ENCODE results near the gene CLCA4.
"Not testable (repeated sequence)": the region's sequence is repeated elsewhere in the genome, so short reads cannot be mapped to it uniquely, and the experiment has no call there.

The CLCA4 gene

GRCh38 chr1:86596741-86597290 lies 49.9 kb downstream of the CLCA4 start:
- DNase-seq (ENCODE audit: low read depth in 3 of 3, low spot score in 1 of 3): no peak

DNA sequence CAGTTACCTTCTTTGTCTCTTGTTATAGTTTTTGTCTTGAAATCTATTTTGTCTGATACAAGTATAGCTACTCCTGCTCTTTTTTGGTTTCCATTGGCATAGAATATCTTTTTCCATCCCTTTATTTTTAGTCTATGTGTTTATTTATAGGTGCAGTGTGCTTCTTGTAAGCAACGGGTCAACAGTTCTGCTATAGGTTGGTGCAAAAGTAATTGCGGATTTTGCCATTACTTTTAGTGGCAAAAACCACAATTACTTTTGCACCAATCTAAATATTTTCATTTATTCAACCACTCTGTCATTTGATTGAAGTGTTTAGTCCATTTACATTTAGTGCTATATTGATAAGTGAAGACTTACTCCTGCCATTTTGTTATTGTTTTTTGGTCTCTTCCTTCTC lies 59.2 kb downstream of the CLCA4 start:
- DNase-seq (ENCODE audit: low read depth in 3 of 3, low spot score in 1 of 3): not testable (repeated sequence)

- no peak for DNase-seq (ENCODE audit: low read depth in 3 of 3, low spot score in 1 of 3)
These were observed 69.6 kb downstream of the CLCA4 start for GRCh38 chr1:86616433-86616832.

- DNase-seq (ENCODE audit: low read depth in 3 of 3, low spot score in 1 of 3): no peak
These were observed 70.0 kb downstream of the CLCA4 start for GRCh38 chr1:86616871-86617270.

DNA sequence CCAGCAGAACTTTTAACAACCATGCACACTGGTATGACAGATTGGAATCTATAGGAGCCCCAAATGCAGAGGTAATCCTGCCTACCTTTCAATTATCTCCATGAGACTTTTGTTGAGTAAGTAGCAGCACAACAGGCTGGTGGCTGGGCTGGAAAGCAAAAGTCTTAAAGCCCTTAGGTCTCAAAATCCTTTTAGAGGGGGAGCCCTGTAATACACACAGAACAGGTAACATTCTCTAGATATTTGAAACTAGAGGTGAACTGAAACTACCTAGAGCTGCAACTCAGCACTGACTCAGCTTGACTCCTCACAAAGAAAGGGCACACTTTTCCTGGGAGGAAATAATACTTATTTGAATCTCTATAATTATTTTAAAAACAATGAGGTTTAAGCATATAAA lies 71.5 kb downstream of the CLCA4 start:
- no peak for DNase-seq (ENCODE audit: low read depth in 3 of 3, low spot score in 1 of 3)

DNA sequence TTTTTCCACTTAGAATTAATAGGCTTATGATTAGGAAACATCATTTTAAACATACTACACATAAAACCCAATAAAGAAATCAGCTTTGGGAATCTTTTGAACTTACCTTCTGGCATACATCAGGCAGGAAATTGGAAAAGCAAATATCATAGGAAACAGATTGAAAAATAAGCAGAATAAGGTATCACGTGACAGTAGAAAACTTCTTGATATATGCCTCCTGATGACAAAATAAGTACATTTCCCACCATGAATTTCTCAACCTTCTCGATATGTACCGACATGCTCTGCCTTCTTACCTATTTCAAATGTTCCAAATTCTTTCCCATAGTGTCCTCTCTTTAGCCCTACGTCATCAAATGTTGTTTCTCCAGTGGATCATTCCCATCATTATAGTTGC lies 72.4 kb downstream of the CLCA4 start:
- DNase-seq (ENCODE audit: low read depth in 3 of 3, low spot score in 1 of 3): no peak

- no peak for DNase-seq (ENCODE audit: low read depth in 3 of 3, low spot score in 1 of 3)
These were observed 74.4 kb downstream of the CLCA4 start for GRCh38 chr1:86621286-86621685.
